Memory B cell (primary cell): ENCODE measurements around the gene HOOK2.
"Not testable (repeated sequence)": the region's sequence is repeated elsewhere in the genome, so short reads cannot be mapped to it uniquely, and the experiment has no call there.

Experiments used
- ATAC-seq: fragments of 150-1000 bp; cut with Tn5 transposase; 2 replicates; pipeline ENCODE4 v1.10.0; 2021; ENCODE audit warnings: low read depth, mild to moderate bottlenecking, moderate library complexity
- DNase-seq, 2 donors: peaks; one replicate each; pipeline ENCODE4 v3.0.0; 2022; ENCODE audit warnings: low spot score in 2 of 2
- H3K27ac Mint-ChIP-seq: one replicate; pipeline ENCODE4 v1.8.0; 2022; ENCODE audit warnings: mild to moderate bottlenecking, moderate library complexity, mixed read lengths
- H3K27me3 Mint-ChIP-seq: one replicate; pipeline ENCODE4 v1.8.0; 2022; ENCODE audit warnings: mixed read lengths
- H3K36me3 Mint-ChIP-seq: one replicate; pipeline ENCODE4 v1.8.0; 2022; ENCODE audit warnings: mild to moderate bottlenecking, mixed read lengths
- H3K4me1 Mint-ChIP-seq: one replicate; pipeline ENCODE4 v1.8.0; 2022; ENCODE audit warnings: mixed read lengths
- H3K4me3 Mint-ChIP-seq: one replicate; pipeline ENCODE4 v1.8.0; 2022; ENCODE audit warnings: mild to moderate bottlenecking, moderate library complexity, mixed read lengths
- H3K9me3 Mint-ChIP-seq: one replicate; pipeline ENCODE4 v1.8.0; 2022; ENCODE audit warnings: mixed read lengths

HOOK2 gene

DNA sequence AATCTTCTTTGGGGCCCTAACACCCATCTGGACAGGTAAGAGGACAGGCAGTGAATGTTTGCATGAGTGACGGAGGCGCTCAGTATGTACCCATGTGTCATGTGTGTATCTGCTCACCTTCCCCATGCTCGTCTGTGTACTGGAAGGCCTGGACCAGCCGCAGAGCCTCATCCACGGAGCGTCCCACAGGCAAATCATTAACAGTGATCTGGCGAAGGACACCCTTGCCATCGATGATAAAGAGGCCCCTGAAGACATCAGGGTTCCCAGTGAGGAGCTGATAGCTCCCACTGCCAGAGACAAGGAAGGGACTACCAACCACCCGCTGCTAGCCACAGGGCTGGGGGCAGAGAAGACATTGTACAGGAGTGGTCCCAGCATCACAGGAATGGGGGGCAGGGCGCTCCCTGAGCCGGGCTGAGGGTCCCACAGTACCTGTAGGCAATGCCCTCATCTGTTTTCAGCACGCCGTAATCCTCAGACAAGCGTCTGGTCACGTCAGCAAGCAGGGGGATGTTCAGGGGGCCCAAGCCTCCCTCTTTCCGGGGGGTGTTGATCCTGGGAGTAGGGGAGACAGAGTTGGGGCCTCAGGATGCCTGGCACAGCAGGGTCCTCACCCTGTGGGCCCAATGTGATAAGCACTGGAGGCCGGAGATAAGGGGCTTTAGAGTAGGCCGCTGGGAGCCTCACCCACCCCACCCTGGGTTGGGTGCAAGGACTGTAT lies 24.6 kb upstream of the HOOK2 start:
- Mint-ChIP-seq H3K27me3 (peaks cover 2% of the 10 kb centered on the region), H3K27ac (no peak overlapping the region), H3K4me3 (no peak overlapping the region), H3K36me3 (no peaks in the 10 kb centered on the region), H3K4me1 (peaks cover 21% of the 10 kb centered on the region), H3K9me3 (no peaks in the 10 kb centered on the region)
- DNase-seq, result no peak
- no peak for ATAC-seq

DNA sequence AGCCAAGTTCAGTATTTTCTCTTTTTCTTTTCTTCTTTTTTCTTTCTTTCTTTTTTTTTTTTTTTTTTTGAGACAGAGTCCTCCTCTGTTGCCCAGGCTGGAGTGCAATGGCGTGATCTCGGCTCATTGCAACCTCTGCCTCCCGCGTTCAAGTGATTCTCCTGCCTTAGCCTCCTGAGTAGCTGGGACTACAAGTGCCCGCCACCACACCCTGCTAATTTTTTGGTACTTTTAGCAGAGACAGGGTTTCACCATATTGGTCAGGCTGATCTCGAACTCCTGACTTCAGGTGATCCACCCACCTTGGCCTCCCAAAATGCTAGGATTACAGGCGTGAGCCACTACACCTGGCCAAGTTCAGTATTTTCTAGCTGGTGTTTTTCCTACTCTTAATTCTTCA lies 22.3 kb upstream of the HOOK2 start:
- not testable (repeated sequence) for H3K4me3 Mint-ChIP-seq, H3K27ac Mint-ChIP-seq, H3K27me3 Mint-ChIP-seq, H3K36me3 Mint-ChIP-seq, DNase-seq, ATAC-seq, H3K9me3 Mint-ChIP-seq
- H3K4me1 Mint-ChIP-seq, result peaks cover 25% of the 10 kb centered on the region

DNA sequence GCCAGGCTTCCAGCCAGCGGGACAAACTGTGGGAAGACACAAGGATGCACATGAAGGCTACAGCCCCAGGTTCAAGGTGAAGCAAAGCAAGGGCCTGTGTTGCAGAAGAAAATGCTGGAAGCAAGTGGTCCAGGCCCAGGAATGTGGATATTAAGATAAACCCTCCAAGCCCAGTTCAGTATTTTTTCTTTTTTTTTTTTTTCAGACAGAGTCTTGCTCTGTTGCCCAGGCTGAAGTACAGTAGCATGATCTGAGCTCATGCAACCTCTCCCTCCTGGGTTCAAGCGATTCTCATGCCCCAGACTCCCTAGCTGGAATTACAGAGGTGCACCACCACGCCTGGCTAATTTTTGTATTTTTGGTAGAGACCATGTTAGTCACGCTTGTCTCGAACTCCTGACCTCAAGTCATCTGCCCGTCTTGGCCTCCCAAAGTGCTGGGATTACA lies 21.8 kb upstream of the HOOK2 start:
- DNase-seq, result no peak

DNA sequence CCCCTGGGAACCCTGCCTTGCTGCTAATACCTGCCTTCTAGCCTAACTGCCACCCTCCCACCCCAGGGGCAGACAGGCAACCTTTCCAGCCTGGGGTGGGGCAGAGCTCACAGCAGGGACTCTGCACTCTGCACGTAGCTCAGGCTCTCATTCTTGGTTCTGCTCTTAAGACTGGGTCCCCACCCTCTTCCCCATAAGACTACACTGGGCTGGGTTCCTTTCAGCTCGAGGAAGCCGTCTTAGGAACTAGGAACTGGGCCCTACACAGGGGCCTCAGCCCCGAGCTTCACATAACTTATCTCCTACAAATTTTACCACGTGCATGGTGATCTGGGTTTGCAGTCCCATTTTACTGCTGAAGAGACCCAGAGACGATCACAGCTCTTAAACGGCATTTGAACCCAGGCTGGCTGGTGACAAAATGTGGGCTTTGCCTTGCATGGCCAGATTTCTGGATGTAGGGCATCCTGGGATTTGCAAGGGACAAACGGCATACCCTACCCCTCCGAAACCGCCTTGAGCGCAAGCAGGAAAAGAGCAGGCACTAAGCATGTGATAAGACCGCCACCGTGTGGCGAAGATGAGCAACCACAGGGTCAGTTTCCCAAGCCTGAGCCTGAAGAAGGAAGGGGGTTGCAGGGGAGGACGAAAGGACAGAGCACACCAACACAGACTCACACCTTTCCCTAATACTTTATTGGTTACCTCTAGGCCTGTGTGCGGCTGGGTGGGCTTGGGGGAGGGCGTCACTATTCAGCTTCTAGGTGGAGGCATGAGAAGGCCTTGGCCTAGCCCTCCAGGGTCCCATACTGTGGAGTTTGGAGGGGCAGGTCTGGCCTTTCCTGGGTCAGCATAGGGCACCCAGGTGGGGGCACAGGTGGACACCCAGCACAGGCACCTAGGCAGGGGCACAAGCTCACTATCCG lies 21.1 kb upstream of the HOOK2 start:
- H3K27me3 Mint-ChIP-seq, result no peaks in the 10 kb centered on the region
- DNase-seq (peak; percentile 74 to 75), ATAC-seq (no peak)
- H3K27ac Mint-ChIP-seq, result peak overlapping the region; percentile 85
- H3K9me3 Mint-ChIP-seq, result no peaks in the 10 kb centered on the region
- H3K36me3 Mint-ChIP-seq, result no peaks in the 10 kb centered on the region
- H3K4me3 Mint-ChIP-seq, result peak overlapping the region; percentile 83
- peaks cover 20% of the 10 kb centered on the region for H3K4me1 Mint-ChIP-seq

More for the DNA sequence above, 21.8 kb upstream of the HOOK2 start:
- ATAC-seq, result no peak
- no peak overlapping the region for H3K4me3 Mint-ChIP-seq
- H3K9me3 Mint-ChIP-seq, result no peaks in the 10 kb centered on the region
- no peaks in the 10 kb centered on the region for H3K27me3 Mint-ChIP-seq
- no peaks in the 10 kb centered on the region for H3K36me3 Mint-ChIP-seq
- H3K4me1 Mint-ChIP-seq, result peaks cover 20% of the 10 kb centered on the region
- no peak overlapping the region for H3K27ac Mint-ChIP-seq

DNA sequence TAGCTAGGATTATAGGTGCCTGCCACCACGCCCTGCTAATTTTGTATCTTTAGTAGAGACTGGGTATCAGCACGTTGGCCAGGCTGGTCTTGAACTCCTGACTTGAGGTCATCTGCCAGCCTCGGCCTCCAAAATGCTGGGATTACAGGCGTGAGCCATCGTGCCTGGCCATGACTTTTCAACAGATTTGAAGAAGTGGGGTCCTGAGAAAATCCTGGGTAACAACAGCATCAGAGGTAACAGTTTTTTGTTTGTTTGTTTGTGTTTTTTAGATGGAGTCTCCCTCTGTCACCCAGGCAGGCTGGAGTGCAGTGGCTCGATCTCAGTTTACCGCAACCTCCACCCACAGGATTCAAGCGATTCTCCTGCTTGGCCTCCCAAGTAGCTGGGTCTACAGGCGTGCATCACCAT lies 19.6 kb upstream of the HOOK2 start:
- ATAC-seq (no peak), DNase-seq (no peak)
- Mint-ChIP-seq H3K4me3 (no peak overlapping the region), H3K27ac (peak overlapping the region; percentile 99), H3K27me3 (no peaks in the 10 kb centered on the region), H3K36me3 (no peaks in the 10 kb centered on the region), H3K9me3 (no peaks in the 10 kb centered on the region), H3K4me1 (peaks cover 26% of the 10 kb centered on the region)

DNA sequence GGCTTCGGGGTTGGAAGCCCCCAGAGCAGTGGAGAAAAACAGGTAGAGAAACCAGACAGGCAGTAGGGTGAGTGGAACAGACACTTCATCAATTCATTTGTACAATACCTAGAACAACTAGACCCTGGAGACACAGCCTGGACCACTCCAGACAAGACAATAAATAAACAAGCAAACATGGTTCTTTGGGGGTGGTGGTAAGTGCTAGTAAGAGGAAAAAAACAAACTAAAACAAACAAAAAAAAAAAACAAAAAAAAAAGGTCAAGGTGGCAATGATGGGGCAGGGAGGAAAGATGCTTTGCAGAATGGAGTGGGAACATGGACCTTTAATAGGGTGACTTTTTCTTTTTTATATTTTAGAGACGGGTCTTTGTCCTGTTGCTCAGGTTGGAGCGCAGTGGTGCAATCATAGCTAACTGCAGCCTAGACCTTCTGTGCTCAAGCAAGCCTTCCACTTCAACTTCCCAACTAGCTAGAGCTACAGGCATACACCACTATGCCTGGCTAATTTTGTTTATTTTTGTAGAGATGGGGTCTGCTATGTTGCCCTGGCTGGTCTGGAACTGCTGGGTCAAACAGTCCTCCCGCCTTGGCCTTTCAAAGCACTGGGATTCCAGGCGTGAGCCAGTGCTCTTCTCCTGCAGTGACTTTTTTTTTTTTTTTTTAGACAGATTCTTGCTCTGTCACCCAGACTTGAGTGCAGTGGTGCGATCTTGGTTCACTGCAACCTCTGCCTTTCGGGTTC lies 19.0 kb upstream of the HOOK2 start:
- H3K27me3 Mint-ChIP-seq, result no peaks in the 10 kb centered on the region
- no peaks in the 10 kb centered on the region for H3K9me3 Mint-ChIP-seq
- H3K27ac Mint-ChIP-seq, result peak overlapping the region; percentile 99
- no peak for ATAC-seq
- no peaks in the 10 kb centered on the region for H3K36me3 Mint-ChIP-seq
- H3K4me1 Mint-ChIP-seq, result peaks cover 26% of the 10 kb centered on the region
- peak overlapping the region; percentile 77 for H3K4me3 Mint-ChIP-seq
- no peak for DNase-seq

DNA sequence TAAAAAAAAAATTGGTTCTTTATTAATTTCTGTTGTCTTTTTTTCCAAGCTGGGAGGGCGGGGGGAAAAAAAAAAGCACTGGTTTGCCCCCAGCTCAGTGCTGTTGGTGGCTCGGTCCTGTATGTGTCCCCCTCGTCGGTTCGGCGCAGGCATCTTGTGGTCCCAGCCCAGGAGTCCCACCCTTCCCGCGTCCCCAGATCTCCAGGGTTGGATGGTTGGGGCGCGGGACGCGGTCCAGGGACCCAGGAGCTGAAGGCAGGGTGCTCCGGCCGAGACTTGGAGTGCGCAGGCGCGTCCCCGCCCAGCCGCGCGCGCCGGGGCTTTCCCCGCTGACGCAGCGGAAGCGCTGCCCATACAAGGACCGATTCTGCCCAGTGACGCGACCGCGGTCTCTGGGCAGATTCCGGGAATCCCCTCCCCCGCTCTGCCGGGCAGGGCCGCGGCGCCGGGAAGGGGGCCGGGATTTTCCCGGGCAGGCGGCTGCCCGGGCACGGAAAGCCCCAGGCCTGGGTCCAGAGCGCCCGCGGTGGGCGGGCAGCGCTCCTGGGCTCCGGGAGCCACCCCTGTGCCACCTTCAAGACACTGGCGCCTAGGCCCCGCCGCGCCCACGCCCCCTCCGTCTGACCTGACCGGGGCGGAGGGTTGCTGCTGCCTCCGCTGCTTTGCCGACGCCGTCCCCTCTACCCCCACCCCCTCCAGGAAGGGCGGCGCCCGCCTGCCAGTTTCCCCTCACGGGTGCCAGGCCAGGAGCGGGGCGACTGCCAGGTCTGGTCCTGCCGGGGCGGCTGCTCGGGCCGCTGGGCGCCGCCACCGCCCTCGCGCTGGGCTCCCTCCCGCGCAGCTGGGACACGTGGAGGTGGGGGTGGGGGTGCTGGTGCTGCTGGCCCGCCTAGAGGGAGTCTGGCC lies 18.2 kb upstream of the HOOK2 start:
- Mint-ChIP-seq H3K4me1 (peaks cover 35% of the 10 kb centered on the region), H3K9me3 (no peaks in the 10 kb centered on the region), H3K27ac (peak overlapping the region; percentile 99), H3K4me3 (peak overlapping the region; percentile 96), H3K36me3 (no peaks in the 10 kb centered on the region), H3K27me3 (no peaks in the 10 kb centered on the region)
- DNase-seq (peak; percentile 97 to 98), ATAC-seq (peak; percentile 40)

DNA sequence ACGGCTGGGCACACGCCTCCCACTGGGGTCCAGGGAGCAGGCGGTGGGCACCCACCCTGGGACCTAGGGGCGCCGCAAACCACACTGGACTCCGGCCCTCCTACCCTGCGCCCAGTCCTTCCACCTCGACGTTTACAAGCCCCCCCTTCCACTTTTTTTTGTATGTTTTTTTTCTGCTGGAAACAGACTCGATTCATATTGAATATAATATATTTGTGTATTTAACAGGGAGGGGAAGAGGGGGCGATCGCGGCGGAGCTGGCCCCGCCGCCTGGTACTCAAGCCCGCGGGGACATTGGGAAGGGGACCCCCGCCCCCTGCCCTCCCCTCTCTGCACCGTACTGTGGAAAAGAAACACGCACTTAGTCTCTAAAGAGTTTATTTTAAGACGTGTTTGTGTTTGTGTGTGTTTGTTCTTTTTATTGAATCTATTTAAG lies 17.5 kb upstream of the HOOK2 start:
- peaks cover 39% of the 10 kb centered on the region for H3K4me1 Mint-ChIP-seq
- H3K27ac Mint-ChIP-seq, result peak overlapping the region; percentile 99
- peak overlapping the region; percentile 96 for H3K4me3 Mint-ChIP-seq
- ATAC-seq (no peak), DNase-seq (no peak)
- no peaks in the 10 kb centered on the region for H3K36me3 Mint-ChIP-seq
- no peaks in the 10 kb centered on the region for H3K9me3 Mint-ChIP-seq
- no peaks in the 10 kb centered on the region for H3K27me3 Mint-ChIP-seq

DNA sequence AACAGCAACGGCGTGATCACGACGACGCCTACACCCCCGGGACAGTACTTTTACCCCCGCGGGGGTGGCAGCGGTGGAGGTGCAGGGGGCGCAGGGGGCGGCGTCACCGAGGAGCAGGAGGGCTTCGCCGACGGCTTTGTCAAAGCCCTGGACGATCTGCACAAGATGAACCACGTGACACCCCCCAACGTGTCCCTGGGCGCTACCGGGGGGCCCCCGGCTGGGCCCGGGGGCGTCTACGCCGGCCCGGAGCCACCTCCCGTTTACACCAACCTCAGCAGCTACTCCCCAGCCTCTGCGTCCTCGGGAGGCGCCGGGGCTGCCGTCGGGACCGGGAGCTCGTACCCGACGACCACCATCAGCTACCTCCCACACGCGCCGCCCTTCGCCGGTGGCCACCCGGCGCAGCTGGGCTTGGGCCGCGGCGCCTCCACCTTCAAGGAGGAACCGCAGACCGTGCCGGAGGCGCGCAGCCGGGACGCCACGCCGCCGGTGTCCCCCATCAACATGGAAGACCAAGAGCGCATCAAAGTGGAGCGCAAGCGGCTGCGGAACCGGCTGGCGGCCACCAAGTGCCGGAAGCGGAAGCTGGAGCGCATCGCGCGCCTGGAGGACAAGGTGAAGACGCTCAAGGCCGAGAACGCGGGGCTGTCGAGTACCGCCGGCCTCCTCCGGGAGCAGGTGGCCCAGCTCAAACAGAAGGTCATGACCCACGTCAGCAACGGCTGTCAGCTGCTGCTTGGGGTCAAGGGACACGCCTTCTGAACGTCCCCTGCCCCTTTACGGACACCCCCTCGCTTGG lies 16.9 kb upstream of the HOOK2 start:
- peak; percentile 68 to 70 for DNase-seq
- no peak for ATAC-seq
- H3K4me3 Mint-ChIP-seq, result peak overlapping the region; percentile 96
- no peaks in the 10 kb centered on the region for H3K27me3 Mint-ChIP-seq
- H3K4me1 Mint-ChIP-seq, result peaks cover 39% of the 10 kb centered on the region
- peak overlapping the region; percentile 99 for H3K27ac Mint-ChIP-seq
- H3K9me3 Mint-ChIP-seq, result no peaks in the 10 kb centered on the region
- no peaks in the 10 kb centered on the region for H3K36me3 Mint-ChIP-seq

DNA sequence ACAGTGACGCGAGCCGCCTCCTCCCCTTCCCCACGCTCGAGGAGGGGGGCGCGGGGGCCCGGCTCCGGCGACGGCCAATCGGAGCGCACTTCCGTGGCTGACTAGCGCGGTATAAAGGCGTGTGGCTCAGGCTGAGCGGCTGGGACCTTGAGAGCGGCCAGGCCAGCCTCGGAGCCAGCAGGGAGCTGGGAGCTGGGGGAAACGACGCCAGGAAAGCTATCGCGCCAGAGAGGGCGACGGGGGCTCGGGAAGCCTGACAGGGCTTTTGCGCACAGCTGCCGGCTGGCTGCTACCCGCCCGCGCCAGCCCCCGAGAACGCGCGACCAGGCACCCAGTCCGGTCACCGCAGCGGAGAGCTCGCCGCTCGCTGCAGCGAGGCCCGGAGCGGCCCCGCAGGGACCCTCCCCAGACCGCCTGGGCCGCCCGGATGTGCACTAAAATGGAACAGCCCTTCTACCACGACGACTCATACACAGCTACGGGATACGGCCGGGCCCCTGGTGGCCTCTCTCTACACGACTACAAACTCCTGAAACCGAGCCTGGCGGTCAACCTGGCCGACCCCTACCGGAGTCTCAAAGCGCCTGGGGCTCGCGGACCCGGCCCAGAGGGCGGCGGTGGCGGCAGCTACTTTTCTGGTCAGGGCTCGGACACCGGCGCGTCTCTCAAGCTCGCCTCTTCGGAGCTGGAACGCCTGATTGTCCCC lies 16.1 kb upstream of the HOOK2 start, which contains the start of gene JUNB:
JUNB (plus strand) TSS at position 142 of the 706 bp plus-strand sequence; CDS start at position 428, 286 bp downstream.
- Mint-ChIP-seq H3K27me3 (no peaks in the 10 kb centered on the region), H3K4me1 (peaks cover 38% of the 10 kb centered on the region), H3K9me3 (no peaks in the 10 kb centered on the region), H3K36me3 (no peaks in the 10 kb centered on the region), H3K27ac (peak within 1 kb of the TSS; percentile 99), H3K4me3 (peak within 1 kb of the TSS; percentile 96)
- DNase-seq (peak; percentile 99), ATAC-seq (peak; percentile 28)

DNA sequence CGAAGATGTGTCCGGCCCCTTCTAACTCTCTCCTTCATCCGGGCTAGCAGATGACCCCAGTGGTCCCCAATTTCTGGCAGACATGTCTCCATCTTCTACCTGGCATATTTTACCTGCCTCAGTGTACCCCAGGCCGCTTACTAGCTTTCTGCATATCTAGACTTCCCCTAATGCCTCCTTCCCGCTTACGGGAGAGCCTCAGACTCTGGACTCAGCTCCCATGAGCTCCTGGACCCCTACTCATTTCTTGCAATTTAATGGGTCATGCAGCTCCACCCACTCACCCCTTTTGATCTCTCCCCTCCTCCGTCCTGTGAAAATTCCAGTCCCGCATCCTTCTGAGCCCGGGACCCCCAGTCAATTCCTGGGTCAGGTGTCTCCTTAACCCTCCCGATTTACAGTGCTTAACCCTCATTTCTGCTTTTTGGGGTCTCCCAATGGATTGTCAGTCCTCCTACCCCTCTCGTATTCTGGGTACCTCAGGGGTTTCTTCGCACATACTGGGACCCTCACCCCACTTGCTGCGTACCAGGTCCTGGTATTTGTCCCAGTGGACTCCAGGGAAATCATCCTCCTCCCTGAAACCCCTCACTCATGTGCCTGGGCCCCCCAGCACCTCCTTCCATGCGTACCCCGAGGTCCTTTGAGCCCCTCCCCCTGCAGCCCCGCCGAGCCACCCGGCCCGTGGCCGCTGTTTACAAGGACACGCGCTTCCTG lies 15.4 kb upstream of the HOOK2 start:
- DNase-seq (peak in 1 of 2 donors; percentile 55), ATAC-seq (no peak)
- Mint-ChIP-seq H3K27me3 (no peaks in the 10 kb centered on the region), H3K4me3 (peak overlapping the region; percentile 96), H3K36me3 (no peaks in the 10 kb centered on the region), H3K9me3 (no peaks in the 10 kb centered on the region), H3K4me1 (peaks cover 31% of the 10 kb centered on the region), H3K27ac (peak overlapping the region; percentile 99)
